ENCODE results near the gene SLC38A5. TPM values are rescaled to one million over a fixed set of nuclear protein-coding genes. Genes with fewer than 3 reads are reported as not detected.
"Not testable (repeated sequence)": the region's sequence is repeated elsewhere in the genome, so short reads cannot be mapped to it uniquely, and the experiment has no call there.

SLC38A5 gene
- 100 to 1,000 TPM; 146 to 156 TPM for total RNA-seq

- Mint-ChIP-seq H3K27ac (peak within 1 kb of the TSS; percentile 96), H3K9me3 (no peaks in the 10 kb centered on the region), H3K27me3 (no peaks in the 10 kb centered on the region), H3K36me3 (peaks cover 33% of the 10 kb centered on the region), H3K4me1 (peaks cover 20% of the 10 kb centered on the region), H3K4me3 (peak within 1 kb of the TSS; percentile 90)
- no peak for DNase-seq
Observed at GRCh38 chrX:48470110-48470832, at the start of gene SLC38A5. Gene SLC38A5, minus strand, starts transcription at chrX:48470260. Its CDS starts 2,336 bp downstream, at chrX:48467924.

DNA sequence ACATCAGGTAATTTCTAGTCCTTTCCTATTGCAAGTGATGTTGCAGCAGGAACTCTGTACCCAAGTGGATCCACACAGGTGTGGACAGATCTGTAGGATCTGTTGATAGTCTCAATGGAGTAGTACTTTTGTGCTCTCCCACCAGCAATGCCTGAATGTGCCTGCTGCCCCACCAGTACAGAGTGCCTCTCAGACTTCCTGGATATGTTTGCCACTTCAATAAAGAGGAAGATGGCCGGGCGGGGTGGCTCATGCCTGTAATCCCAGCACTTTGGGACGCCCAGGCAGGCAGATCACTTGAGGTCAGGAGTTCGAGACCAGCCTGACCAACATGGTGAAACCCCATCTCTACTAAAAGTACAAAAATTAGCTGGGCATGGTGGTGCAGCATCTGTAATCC lies 49.4 kb upstream of the SLC38A5 start:
- not testable (repeated sequence) for H3K9me3 Mint-ChIP-seq, H3K27me3 Mint-ChIP-seq, H3K4me3 Mint-ChIP-seq, DNase-seq
- peak overlapping the region; percentile 99 for H3K27ac Mint-ChIP-seq
- H3K4me1 Mint-ChIP-seq: peaks cover 22% of the 10 kb centered on the region
- H3K36me3 Mint-ChIP-seq: peaks cover 15% of the 10 kb centered on the region

GRCh38 chrX:48516987-48517386 lies 46.9 kb upstream of the SLC38A5 start:
- Mint-ChIP-seq H3K27me3 (no peaks in the 10 kb centered on the region), H3K36me3 (peaks cover 7% of the 10 kb centered on the region), H3K9me3 (no peaks in the 10 kb centered on the region), H3K27ac (peak overlapping the region; percentile 12), H3K4me3 (no peak overlapping the region), H3K4me1 (peaks cover 18% of the 10 kb centered on the region)
- DNase-seq: no peak

- Mint-ChIP-seq H3K4me1 (peaks cover 20% of the 10 kb centered on the region), H3K9me3 (no peaks in the 10 kb centered on the region), H3K36me3 (peaks cover 7% of the 10 kb centered on the region), H3K27me3 (no peaks in the 10 kb centered on the region), H3K4me3 (no peak overlapping the region), H3K27ac (peak overlapping the region; percentile 47)
- no peak for DNase-seq
Observed at GRCh38 chrX:48516285-48516684, 46.2 kb upstream of the SLC38A5 start.

DNA sequence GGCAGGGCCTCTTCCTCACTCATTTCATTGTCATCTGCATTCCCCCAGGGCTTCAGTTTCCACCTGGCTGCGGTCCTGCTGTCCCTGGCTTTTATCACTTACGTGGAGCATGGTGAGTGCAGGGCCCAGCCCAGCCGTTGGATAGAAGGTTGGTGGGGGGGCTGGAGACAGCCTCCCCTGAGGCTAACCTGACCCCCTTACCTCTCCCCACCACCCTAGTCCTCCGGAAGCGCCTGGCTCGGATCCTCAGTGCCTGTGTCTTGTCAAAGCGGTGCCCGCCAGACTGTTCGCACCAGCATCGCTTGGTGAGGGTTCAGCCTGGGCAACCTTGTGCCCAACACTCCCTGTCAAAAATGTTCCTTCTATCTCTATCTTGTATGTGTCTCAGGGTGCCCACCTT lies 45.8 kb upstream of the SLC38A5 start:
- Mint-ChIP-seq H3K36me3 (peaks cover 9% of the 10 kb centered on the region), H3K9me3 (no peaks in the 10 kb centered on the region), H3K27me3 (no peaks in the 10 kb centered on the region), H3K4me1 (peaks cover 18% of the 10 kb centered on the region), H3K4me3 (no peak overlapping the region), H3K27ac (no peak overlapping the region)
- DNase-seq: no peak

DNA sequence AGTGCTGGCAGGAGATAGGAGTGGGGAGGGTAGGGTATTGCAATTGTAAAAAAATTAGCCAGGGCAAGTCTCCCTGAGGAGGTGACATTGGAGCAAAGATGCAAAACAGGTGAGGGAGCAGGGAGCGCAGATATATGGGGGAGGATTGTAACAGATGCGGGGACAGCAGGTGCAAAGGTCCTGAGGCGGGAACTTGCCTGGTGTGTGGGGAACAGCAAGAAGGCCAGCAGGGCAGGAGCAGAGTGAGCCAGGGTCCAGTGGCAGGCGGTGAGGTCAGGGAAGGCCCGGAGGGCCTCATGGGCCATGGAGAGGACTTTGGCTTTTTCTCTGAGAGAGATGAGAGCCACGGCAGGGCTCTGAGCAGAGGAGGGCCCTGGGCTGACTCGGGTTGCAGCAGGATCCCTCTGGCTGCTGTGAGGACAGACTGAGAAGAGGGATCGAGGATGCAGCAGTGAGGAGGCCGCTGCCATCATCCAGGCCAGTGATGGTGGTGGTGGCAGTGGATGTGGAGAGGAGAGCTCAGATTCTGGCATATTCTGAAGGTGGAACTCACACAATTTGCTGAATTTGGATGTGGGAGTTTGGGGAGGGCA lies 44.9 kb upstream of the SLC38A5 start:
- Mint-ChIP-seq H3K9me3 (no peaks in the 10 kb centered on the region), H3K36me3 (peaks cover 4% of the 10 kb centered on the region), H3K27ac (no peak overlapping the region), H3K4me3 (no peak overlapping the region), H3K4me1 (peaks cover 10% of the 10 kb centered on the region), H3K27me3 (no peaks in the 10 kb centered on the region)
- DNase-seq: no peak

DNA sequence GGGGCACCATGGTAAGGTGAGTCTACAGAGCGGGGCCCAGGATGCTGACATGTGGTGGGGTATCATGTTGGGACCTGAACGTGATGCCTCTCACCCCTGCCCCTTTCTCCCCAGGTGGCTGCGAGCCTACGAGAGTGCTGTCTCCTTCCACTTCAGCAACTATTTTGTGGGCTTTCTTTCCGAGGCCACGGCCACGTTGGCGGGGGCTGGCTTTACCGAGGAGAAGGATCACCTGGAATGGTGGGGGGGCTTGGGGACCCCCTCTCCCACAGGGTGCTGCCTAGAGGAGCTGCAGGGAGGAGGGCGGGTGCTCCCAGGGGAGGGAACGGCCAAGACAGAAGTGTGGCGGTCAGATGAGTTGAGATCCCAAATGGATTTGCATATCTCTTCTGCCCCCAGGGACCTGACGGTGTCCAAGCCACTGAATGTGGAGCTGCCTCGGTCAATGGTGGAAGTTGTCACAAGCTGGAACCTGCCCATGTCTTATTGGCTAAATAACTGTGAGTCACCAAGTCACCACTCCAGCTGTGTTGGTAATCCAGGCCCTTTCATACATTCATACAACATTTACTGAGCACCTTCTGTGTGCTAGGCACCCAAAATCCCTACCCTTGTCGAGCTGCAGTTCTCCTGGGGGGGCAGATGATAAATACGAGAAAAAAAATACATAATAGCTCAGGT lies 44.2 kb upstream of the SLC38A5 start:
- Mint-ChIP-seq H3K27me3 (no peaks in the 10 kb centered on the region), H3K4me3 (no peak overlapping the region), H3K9me3 (no peaks in the 10 kb centered on the region), H3K4me1 (peaks cover 11% of the 10 kb centered on the region), H3K36me3 (peaks cover 4% of the 10 kb centered on the region), H3K27ac (no peak overlapping the region)
- DNase-seq: no peak

DNA sequence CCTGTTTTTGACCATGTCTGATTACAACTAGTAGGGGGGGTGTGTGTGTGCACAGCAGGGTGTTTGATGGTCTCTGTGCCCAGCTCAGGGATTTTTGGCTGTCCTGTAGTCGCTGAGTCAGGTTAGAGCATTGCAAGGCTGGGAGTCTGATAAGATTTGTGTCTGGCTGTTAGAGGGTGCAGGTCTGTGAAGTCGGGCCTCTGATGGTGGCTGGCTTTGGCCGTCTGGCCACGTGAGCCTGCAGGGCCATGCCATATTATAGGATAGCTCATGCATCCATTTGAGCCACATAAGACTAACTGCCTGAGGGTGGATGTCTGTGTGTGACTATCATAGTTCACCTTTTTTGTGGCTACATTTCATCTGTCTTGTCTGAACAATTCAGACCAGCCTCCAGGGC lies 43.6 kb upstream of the SLC38A5 start:
- H3K4me3 Mint-ChIP-seq: no peak overlapping the region
- H3K27ac Mint-ChIP-seq: no peak overlapping the region
- peaks cover 11% of the 10 kb centered on the region for H3K4me1 Mint-ChIP-seq
- peaks cover 4% of the 10 kb centered on the region for H3K36me3 Mint-ChIP-seq
- H3K9me3 Mint-ChIP-seq: no peaks in the 10 kb centered on the region
- H3K27me3 Mint-ChIP-seq: no peaks in the 10 kb centered on the region
- DNase-seq: no peak

GRCh38 chrX:48512371-48512935 lies 42.4 kb upstream of the SLC38A5 start:
- Mint-ChIP-seq H3K9me3 (no peaks in the 10 kb centered on the region), H3K4me1 (peaks cover 11% of the 10 kb centered on the region), H3K27ac (no peak overlapping the region), H3K4me3 (no peak overlapping the region), H3K36me3 (peaks cover 4% of the 10 kb centered on the region), H3K27me3 (no peaks in the 10 kb centered on the region)
- DNase-seq: no peak

DNA sequence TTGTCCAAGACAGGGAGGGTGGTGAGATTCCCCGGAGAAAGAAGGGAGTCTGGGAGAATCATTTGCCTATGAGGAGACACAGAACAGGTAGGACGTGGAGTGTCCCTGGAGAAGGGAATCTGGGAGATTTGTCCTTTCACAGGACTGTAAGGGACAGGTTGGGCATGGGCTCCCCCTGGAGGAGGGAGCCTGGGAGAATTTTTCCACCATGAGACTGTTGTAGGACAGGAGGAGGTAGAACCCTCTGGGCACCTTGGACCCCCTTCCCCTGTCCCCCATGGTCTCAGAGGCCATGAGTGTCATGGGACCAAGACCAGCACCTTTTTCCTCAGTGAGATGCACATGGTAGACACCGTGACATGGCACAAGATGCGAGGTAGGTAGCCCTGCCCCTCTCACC lies 41.5 kb upstream of the SLC38A5 start:
- no peak overlapping the region for H3K4me3 Mint-ChIP-seq
- no peaks in the 10 kb centered on the region for H3K27me3 Mint-ChIP-seq
- peaks cover 9% of the 10 kb centered on the region for H3K4me1 Mint-ChIP-seq
- no peak overlapping the region for H3K27ac Mint-ChIP-seq
- peaks cover 4% of the 10 kb centered on the region for H3K36me3 Mint-ChIP-seq
- H3K9me3 Mint-ChIP-seq: no peaks in the 10 kb centered on the region
- DNase-seq: no peak

DNA sequence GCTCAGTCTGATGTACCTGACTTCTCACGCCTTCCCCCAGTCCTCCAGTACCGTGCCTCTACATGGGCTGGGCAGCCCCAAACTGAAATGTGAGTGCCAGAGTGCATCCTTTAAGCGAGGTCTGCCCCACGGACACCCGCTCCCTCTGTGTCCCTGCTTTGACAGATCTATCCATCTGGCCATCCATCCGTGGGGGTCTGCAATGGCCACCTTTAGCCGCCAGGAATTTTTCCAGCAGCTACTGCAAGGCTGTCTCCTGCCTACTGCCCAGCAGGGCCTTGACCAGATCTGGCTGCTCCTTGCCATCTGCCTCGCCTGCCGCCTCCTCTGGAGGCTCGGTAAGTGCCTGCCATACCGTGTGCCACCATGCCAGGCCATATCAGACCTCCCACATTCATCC lies 39.6 kb upstream of the SLC38A5 start:
- no peaks in the 10 kb centered on the region for H3K27me3 Mint-ChIP-seq
- H3K27ac Mint-ChIP-seq: peak overlapping the region; percentile 86
- no peak for DNase-seq
- H3K4me3 Mint-ChIP-seq: peak overlapping the region; percentile 93
- no peaks in the 10 kb centered on the region for H3K9me3 Mint-ChIP-seq
- peaks cover 9% of the 10 kb centered on the region for H3K4me1 Mint-ChIP-seq
- peaks cover 2% of the 10 kb centered on the region for H3K36me3 Mint-ChIP-seq

- H3K4me3 Mint-ChIP-seq: peak overlapping the region; percentile 93
- H3K9me3 Mint-ChIP-seq: no peaks in the 10 kb centered on the region
- H3K4me1 Mint-ChIP-seq: peaks cover 9% of the 10 kb centered on the region
- H3K36me3 Mint-ChIP-seq: peaks cover 2% of the 10 kb centered on the region
- H3K27ac Mint-ChIP-seq: peak overlapping the region; percentile 86
- no peak for DNase-seq
- H3K27me3 Mint-ChIP-seq: no peaks in the 10 kb centered on the region
Observed at GRCh38 chrX:48509245-48509590, 39.2 kb upstream of the SLC38A5 start.

DNA sequence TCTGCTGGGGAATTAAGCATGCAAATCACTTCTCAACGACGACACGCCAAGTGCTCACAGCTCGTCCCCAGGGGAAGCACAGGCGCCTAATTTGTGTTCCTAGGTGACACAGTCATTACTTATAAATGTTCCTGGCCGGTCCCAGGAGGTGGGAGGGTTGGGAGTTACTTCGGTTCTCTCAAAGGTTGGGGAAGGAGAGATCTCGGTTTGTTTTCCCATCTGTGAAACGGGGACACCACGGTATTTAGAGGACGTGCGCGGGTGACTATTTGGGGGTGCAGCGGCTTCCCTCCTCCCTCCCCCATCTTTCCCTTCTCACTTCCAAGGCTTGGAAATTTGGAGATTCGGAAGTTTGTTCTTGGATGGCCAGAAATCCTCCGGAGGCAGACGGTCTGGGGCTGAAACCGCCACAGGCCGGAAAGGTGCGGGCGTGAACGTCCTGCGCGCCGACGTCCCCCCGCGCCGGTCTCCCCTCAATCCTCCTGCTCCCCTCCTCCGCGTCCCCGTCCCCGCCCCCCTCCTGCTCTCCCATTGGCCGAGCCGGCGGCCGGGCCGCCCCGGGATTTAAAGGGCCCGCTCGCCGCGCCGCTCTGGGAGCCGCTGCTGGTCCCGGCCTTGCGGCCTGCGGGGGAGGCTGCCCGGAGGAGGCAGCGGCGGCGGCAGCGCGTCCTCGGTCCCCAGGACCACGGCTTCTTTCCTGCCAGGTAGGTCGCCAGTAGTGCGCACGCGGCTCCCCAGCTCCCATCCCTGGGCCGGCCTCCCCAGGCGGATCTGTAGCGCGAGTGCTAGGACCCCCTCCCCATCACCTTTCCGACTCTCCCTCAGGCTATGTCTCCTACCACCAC lies 38.6 kb upstream of the SLC38A5 start, which contains the start of gene PORCN:
Gene PORCN (plus strand): TSS at position 593 of the 845 bp plus-strand sequence. CDS start 829 bp downstream, outside the sequence.
- Mint-ChIP-seq H3K9me3 (no peaks in the 10 kb centered on the region), H3K4me3 (peak within 1 kb of the TSS; percentile 93), H3K27me3 (no peaks in the 10 kb centered on the region), H3K4me1 (peaks cover 9% of the 10 kb centered on the region), H3K36me3 (peaks cover 2% of the 10 kb centered on the region), H3K27ac (peak within 1 kb of the TSS; percentile 88)
- DNase-seq: peak; percentile 83

- Mint-ChIP-seq H3K27ac (no peak overlapping the region), H3K4me3 (no peak overlapping the region), H3K27me3 (no peaks in the 10 kb centered on the region), H3K36me3 (peaks cover 2% of the 10 kb centered on the region), H3K9me3 (no peaks in the 10 kb centered on the region), H3K4me1 (peaks cover 9% of the 10 kb centered on the region)
- no peak for DNase-seq
Observed at GRCh38 chrX:48507246-48507645, 37.2 kb upstream of the SLC38A5 start.
